ENCODE data around the gene CSTA.

DNA sequence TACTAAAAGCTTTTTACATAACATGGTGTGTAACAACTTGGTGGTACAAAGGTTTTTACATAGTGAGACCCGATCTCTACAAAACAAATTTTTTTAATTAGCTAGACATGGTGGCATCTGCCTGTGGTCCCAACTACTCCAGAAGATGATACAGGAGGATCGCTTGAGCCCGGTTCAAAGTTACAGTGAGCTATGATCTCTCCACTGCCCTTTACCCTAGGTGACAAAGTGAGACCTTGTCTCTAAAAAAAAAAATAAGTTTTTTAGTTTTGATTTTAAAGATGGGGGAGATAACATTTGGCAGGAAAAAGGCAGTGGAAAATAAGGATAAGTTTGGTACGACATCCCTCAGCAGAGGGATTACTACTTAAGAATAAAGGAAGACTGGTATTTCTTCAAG is 64.8 kb downstream of the CSTA start:
- TF ChIP-seq ZNF274 (IDR thresholded peaks at IDR 0.05; ENCODE audit: low read depth, low read length), result no peak
- TF ChIP-seq YY1 (IDR thresholded peaks at IDR 0.05; ENCODE audit: insufficient read depth, insufficient read length), result no peak
